Right atrium auricular region (tissue), 2 donors: Measurements from ENCODE around the gene PHF23. TPM values are rescaled to one million over a fixed set of nuclear protein-coding genes. Genes with fewer than 3 reads are reported as not detected.
"Not testable (repeated sequence)": the region's sequence is repeated elsewhere in the genome, so short reads cannot be mapped to it uniquely, and the experiment has no call there.

Experiments
- DNase-seq: peaks from one replicate; pipeline ENCODE4 v3.0.0-alpha.2; 2019; ENCODE audit warnings: low spot score
- H3K27ac ChIP-seq, 2 donors: fragments of 200-600 bp; sonication (generic); 1 replicate in 1 of 2; 2 replicates in 1 of 2; pipeline ENCODE4 v1.5.1; 2016 to 2019
- H3K27me3 ChIP-seq, 2 donors: fragments of 200-600 bp; sonication (generic); one replicate each; pipeline versions ENCODE4 v1.5.1 to v1.6.0; 2017 to 2019
- H3K36me3 ChIP-seq: fragments of 200-600 bp; sonication (generic); one replicate; pipeline ENCODE4 v1.5.1; 2016
- H3K4me1 ChIP-seq, 2 donors: fragments of 200-600 bp; sonication (generic); one replicate each; pipeline versions ENCODE4 v1.5.1 to v1.6.0; 2017 to 2019
- H3K4me3 ChIP-seq, 2 donors: fragments of 200-600 bp; sonication (generic); 1 replicate in 1 of 2; 2 replicates in 1 of 2; pipeline ENCODE4 v1.5.1; 2017 to 2019; ENCODE audit warnings: mild to moderate bottlenecking in 1 of 2, moderate library complexity in 1 of 2
- H3K9me3 ChIP-seq, 2 donors: fragments of 200-600 bp; sonication (generic); one replicate each; pipeline ENCODE4 v1.5.1; 2019
- CTCF ChIP-seq, 2 donors: fragments of 200-600 bp; sonication (generic); IDR thresholded peaks; one replicate each; pipeline ENCODE4 v1.5.1; 2019; ENCODE audit warnings: antibody characterized with exemption in 2 of 2
- total RNA-seq, 2 donors: library from RNA; depleted of rRNA; stranded (reverse); fragments of >200 nt; gene quantifications; one replicate each; pipeline ENCODE4 v1.1.0, GENCODE V29; 2016

The PHF23 gene
- total RNA-seq, 2 donors from 2014 or later = 10.0 to 22.4 TPM

GRCh38 chr17:7249830-7250229 is 10.6 kb upstream of the PHF23 start:
- Histone ChIP-seq H3K27me3 (no peaks in the 10 kb centered on the region), H3K36me3 (peaks cover 30% of the 10 kb centered on the region), H3K27ac (peak overlapping the region; percentile 99), H3K9me3 (no peaks in the 10 kb centered on the region), H3K4me3 (peak overlapping the region; percentile 94 to 96), H3K4me1 (peaks cover 0 to 36% of the 10 kb centered on the region in 2 donors)
- TF ChIP-seq CTCF (IDR thresholded peaks at IDR 0.05) = no peak
- DNase-seq = no peak

GRCh38 chr17:7249214-7249613 is 10.0 kb upstream of the PHF23 start:
- Histone ChIP-seq H3K4me1 (peaks cover 0 to 36% of the 10 kb centered on the region in 2 donors), H3K27ac (peak overlapping the region; percentile 45 to 99), H3K9me3 (no peaks in the 10 kb centered on the region), H3K36me3 (peaks cover 30% of the 10 kb centered on the region), H3K4me3 (no peak overlapping the region), H3K27me3 (no peaks in the 10 kb centered on the region)
- no peak for DNase-seq
- no peak for TF ChIP-seq CTCF (IDR thresholded peaks at IDR 0.05)

- no peak for TF ChIP-seq CTCF (IDR thresholded peaks at IDR 0.05)
- Histone ChIP-seq H3K4me3 (no peak overlapping the region), H3K27ac (peak overlapping the region; percentile 45 to 99)
Observed at GRCh38 chr17:7248796-7249195, 9.5 kb upstream of the PHF23 start.

GRCh38 chr17:7246779-7247178 is 7.5 kb upstream of the PHF23 start:
- DNase-seq = no peak
- peaks cover 33% of the 10 kb centered on the region for H3K36me3 ChIP-seq
- peaks cover 0 to 33% of the 10 kb centered on the region in 2 donors for H3K4me1 ChIP-seq
- H3K27ac ChIP-seq = no peak overlapping the region
- H3K9me3 ChIP-seq = no peaks in the 10 kb centered on the region
- no peaks in the 10 kb centered on the region for H3K27me3 ChIP-seq
- TF ChIP-seq CTCF (IDR thresholded peaks at IDR 0.05) = no peak
- no peak overlapping the region for H3K4me3 ChIP-seq

More at GRCh38 chr17:7248796-7249195, 9.5 kb upstream of the PHF23 start:
- H3K36me3 ChIP-seq = peaks cover 31% of the 10 kb centered on the region
- DNase-seq = no peak
- H3K9me3 ChIP-seq = no peaks in the 10 kb centered on the region
- no peaks in the 10 kb centered on the region for H3K27me3 ChIP-seq
- H3K4me1 ChIP-seq = peaks cover 0 to 37% of the 10 kb centered on the region in 2 donors

GRCh38 chr17:7243838-7244237 is 4.6 kb upstream of the PHF23 start:
- Histone ChIP-seq H3K36me3 (peaks cover 45% of the 10 kb centered on the region), H3K4me1 (peaks cover 0 to 30% of the 10 kb centered on the region in 2 donors), H3K27ac (peak overlapping the region; percentile 96 to 99), H3K4me3 (peak overlapping the region in 1 of 2 donors; percentile 83)
- not testable (repeated sequence) for DNase-seq, H3K9me3 ChIP-seq, H3K27me3 ChIP-seq

GRCh38 chr17:7243453-7243729 is 4.1 kb upstream of the PHF23 start:
- H3K4me3 ChIP-seq = peak overlapping the region; percentile 65 to 83
- H3K9me3 ChIP-seq = no peaks in the 10 kb centered on the region
- H3K27ac ChIP-seq = peak overlapping the region; percentile 96 to 99
- no peaks in the 10 kb centered on the region for H3K27me3 ChIP-seq
- H3K36me3 ChIP-seq = peaks cover 45% of the 10 kb centered on the region
- H3K4me1 ChIP-seq = peaks cover 0 to 28% of the 10 kb centered on the region in 2 donors
- no peak for TF ChIP-seq CTCF (IDR thresholded peaks at IDR 0.05)
- no peak for DNase-seq
